Measurements from ENCODE around the gene PRIMA1. TPM values are rescaled to one million over a fixed set of nuclear protein-coding genes. Genes with fewer than 3 reads are reported as not detected.

The PRIMA1 gene
- total and polyA plus RNA-seq, 2 experiments from 2014 or later = 2.1 to 3.5 TPM

DNA sequence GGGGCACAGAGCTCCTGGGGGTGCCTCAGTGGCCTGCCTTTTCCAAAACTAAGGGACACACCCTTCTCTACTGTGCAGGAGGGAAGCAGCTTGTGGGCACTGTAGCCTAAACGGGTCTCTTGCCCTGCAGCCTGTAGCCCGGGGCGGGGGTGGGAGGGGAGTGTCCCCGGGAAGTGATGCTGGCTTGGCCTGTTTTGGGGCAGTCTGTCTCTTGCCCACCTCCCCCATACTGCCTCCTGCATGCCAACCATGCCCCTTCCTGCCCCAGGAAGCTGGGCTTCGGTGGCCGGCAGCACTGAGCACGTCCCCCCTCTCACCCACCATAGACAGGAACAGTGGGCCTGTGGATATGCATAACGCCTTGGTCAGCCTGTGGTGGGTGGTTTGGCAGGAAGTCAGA lies 43.4 kb downstream of the PRIMA1 start:
- H3K36me3 Mint-ChIP-seq (ENCODE audit: low read depth) = no peaks in the 10 kb centered on the region
- Histone ChIP-seq H3K79me2 (replicated peaks; ENCODE audit: insufficient read depth) (no peaks in the 10 kb centered on the region), H3K27me3 (ENCODE audit: insufficient read depth) (no peaks in the 10 kb centered on the region), H3K36me3 (ENCODE audit: insufficient read depth) (no peaks in the 10 kb centered on the region), H3K9me2 (ENCODE audit: insufficient read depth) (no peaks in the 10 kb centered on the region), H3K4me1 (ENCODE audit: insufficient read depth) (peaks cover 3% of the 10 kb centered on the region), H3F3A (replicated peaks; ENCODE audit: low read depth) (no peaks in the 10 kb centered on the region), H2AFZ (no peak overlapping the region), H3K4me3 (no peak overlapping the region), H3K27ac (ENCODE audit: low read depth) (no peak overlapping the region), H3K4me2 (no peak overlapping the region), H4K20me1 (replicated peaks; ENCODE audit: insufficient read depth) (no peaks in the 10 kb centered on the region)
- DNase-seq (ENCODE audit: low spot score) (no peak), ATAC-seq (no peak)
- H3K9me3 Mint-ChIP-seq = no peaks in the 10 kb centered on the region
- TF ChIP-seq JUNB (IDR thresholded peaks at IDR 0.05; ENCODE audit: unreplicated experiment) (no peak), CREB1 (CRISPR knock-in tag; IDR thresholded peaks at IDR 0.05; ENCODE audit: low read depth) (no peak), POLR2AphosphoS5 (IDR thresholded peaks at IDR 0.05; ENCODE audit: low read depth) (no peak), NANOG (IDR thresholded peaks at IDR 0.05; ENCODE audit: borderline replicate concordance) (no peak)
- TF ChIP-seq, protein P1, sequence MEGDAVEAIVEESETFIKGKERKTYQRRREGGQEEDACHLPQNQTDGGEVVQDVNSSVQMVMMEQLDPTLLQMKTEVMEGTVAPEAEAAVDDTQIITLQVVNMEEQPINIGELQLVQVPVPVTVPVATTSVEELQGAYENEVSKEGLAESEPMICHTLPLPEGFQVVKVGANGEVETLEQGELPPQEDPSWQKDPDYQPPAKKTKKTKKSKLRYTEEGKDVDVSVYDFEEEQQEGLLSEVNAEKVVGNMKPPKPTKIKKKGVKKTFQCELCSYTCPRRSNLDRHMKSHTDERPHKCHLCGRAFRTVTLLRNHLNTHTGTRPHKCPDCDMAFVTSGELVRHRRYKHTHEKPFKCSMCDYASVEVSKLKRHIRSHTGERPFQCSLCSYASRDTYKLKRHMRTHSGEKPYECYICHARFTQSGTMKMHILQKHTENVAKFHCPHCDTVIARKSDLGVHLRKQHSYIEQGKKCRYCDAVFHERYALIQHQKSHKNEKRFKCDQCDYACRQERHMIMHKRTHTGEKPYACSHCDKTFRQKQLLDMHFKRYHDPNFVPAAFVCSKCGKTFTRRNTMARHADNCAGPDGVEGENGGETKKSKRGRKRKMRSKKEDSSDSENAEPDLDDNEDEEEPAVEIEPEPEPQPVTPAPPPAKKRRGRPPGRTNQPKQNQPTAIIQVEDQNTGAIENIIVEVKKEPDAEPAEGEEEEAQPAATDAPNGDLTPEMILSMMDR (conservative IDR thresholded peaks at IDR 0.05; ENCODE audit: low read depth in 2 of 2) = no peak
- TF ChIP-seq, protein P2, sequence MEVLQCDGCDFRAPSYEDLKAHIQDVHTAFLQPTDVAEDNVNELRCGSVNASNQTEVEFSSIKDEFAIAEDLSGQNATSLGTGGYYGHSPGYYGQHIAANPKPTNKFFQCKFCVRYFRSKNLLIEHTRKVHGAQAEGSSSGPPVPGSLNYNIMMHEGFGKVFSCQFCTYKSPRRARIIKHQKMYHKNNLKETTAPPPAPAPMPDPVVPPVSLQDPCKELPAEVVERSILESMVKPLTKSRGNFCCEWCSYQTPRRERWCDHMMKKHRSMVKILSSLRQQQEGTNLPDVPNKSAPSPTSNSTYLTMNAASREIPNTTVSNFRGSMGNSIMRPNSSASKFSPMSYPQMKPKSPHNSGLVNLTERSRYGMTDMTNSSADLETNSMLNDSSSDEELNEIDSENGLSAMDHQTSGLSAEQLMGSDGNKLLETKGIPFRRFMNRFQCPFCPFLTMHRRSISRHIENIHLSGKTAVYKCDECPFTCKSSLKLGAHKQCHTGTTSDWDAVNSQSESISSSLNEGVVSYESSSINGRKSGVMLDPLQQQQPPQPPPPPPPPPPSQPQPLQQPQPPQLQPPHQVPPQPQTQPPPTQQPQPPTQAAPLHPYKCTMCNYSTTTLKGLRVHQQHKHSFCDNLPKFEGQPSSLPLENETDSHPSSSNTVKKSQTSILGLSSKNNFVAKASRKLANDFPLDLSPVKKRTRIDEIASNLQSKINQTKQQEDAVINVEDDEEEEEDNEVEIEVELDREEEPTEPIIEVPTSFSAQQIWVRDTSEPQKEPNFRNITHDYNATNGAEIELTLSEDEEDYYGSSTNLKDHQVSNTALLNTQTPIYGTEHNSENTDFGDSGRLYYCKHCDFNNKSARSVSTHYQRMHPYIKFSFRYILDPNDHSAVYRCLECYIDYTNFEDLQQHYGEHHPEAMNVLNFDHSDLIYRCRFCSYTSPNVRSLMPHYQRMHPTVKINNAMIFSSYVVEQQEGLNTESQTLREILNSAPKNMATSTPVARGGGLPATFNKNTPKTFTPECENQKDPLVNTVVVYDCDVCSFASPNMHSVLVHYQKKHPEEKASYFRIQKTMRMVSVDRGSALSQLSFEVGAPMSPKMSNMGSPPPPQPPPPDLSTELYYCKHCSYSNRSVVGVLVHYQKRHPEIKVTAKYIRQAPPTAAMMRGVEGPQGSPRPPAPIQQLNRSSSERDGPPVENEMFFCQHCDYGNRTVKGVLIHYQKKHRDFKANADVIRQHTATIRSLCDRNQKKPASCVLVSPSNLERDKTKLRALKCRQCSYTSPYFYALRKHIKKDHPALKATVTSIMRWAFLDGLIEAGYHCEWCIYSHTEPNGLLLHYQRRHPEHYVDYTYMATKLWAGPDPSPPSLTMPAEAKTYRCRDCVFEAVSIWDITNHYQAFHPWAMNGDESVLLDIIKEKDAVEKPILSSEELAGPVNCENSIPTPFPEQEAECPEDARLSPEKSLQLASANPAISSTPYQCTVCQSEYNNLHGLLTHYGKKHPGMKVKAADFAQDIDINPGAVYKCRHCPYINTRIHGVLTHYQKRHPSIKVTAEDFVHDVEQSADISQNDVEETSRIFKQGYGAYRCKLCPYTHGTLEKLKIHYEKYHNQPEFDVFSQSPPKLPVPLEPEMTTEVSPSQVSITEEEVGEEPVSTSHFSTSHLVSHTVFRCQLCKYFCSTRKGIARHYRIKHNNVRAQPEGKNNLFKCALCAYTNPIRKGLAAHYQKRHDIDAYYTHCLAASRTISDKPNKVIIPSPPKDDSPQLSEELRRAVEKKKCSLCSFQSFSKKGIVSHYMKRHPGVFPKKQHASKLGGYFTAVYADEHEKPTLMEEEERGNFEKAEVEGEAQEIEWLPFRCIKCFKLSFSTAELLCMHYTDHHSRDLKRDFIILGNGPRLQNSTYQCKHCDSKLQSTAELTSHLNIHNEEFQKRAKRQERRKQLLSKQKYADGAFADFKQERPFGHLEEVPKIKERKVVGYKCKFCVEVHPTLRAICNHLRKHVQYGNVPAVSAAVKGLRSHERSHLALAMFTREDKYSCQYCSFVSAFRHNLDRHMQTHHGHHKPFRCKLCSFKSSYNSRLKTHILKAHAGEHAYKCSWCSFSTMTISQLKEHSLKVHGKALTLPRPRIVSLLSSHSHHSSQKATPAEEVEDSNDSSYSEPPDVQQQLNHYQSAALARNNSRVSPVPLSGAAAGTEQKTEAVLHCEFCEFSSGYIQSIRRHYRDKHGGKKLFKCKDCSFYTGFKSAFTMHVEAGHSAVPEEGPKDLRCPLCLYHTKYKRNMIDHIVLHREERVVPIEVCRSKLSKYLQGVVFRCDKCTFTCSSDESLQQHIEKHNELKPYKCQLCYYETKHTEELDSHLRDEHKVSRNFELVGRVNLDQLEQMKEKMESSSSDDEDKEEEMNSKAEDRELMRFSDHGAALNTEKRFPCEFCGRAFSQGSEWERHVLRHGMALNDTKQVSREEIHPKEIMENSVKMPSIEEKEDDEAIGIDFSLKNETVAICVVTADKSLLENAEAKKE (CRISPR knock-in tag; IDR thresholded peaks at IDR 0.05) = no peak
- H3K4me3 Mint-ChIP-seq = no peak overlapping the region
- H3K27me3 Mint-ChIP-seq (ENCODE audit: insufficient read depth, low read depth, poor library complexity) = peaks cover 6% of the 10 kb centered on the region
- H3K4me1 Mint-ChIP-seq = peaks cover 25% of the 10 kb centered on the region
- H3K27ac Mint-ChIP-seq = no peak overlapping the region

Data from GM23338 (cell line).